Stomach (tissue), 4 donors: Measurements from ENCODE around the gene RPL41.

ENCODE experiments used
- CTCF ChIP-seq, 7 experiments: fragments of 450-650 bp in 4 of 7; fragments of 200-600 bp in 3 of 7; sonication (generic) in 3 of 7; IDR thresholded peaks; one replicate each; pipeline ENCODE4 v1.5.1; 2016 to 2019; ENCODE audit warnings: antibody characterized with exemption in 7 of 7, control low read depth in 2 of 7, mild to moderate bottlenecking in 1 of 7
- EP300 ChIP-seq: sonication (generic); formaldehyde crosslinking; IDR thresholded peaks from one replicate; pipeline ENCODE4 v1.6.1; 2017; ENCODE audit warnings: antibody characterized with exemption
- POLR2A ChIP-seq, 4 donors: fragments of 450-650 bp; IDR thresholded peaks; one replicate each; pipeline ENCODE4 v1.6.1; 2016; ENCODE audit warnings: antibody characterized with exemption in 4 of 4, control low read depth in 2 of 4, mild to moderate bottlenecking in 1 of 4, moderate library complexity in 1 of 4
- POLR2AphosphoS5 ChIP-seq, 3 donors: sonication (generic); formaldehyde crosslinking; IDR thresholded peaks; one replicate each; pipeline ENCODE4 v1.6.1; 2016; ENCODE audit warnings: antibody characterized with exemption in 3 of 3

- TF ChIP-seq POLR2A (IDR thresholded peaks at IDR 0.05) (no peak), CTCF (IDR thresholded peaks at IDR 0.05) (no peak), POLR2AphosphoS5 (IDR thresholded peaks at IDR 0.05) (no peak), EP300 (no peak)
Observed at GRCh38 chr12:56137853-56138571, 21.6 kb downstream of the RPL41 start.
